DOHH2 (cell line): ENCODE results near the gene SLC16A6.

Experiments used
- EZH2phosphoT487 ChIP-seq: fragments of 200-600 bp; sonication (generic); IDR thresholded peaks from 2 replicates; pipeline ENCODE4 v1.6.1; 2017; ENCODE audit warnings: borderline replicate concordance, mild to moderate bottlenecking, antibody characterized with exemption, low read length, moderate library complexity, mixed read lengths
- TF ChIP-seq, protein P1 (sequence below): fragments of 200-600 bp; sonication (generic); IDR thresholded peaks from one replicate; pipeline ENCODE4 v1.5.1; 2014; ENCODE audit warnings: antibody characterized with exemption, mild to moderate bottlenecking, low read depth, low read length; ENCODE audit not compliant: poor library complexity, severe bottlenecking

GRCh38 chr17:68291836-68292688 is 1.1 kb upstream of the SLC16A6 start:
- TF ChIP-seq, protein P1, sequence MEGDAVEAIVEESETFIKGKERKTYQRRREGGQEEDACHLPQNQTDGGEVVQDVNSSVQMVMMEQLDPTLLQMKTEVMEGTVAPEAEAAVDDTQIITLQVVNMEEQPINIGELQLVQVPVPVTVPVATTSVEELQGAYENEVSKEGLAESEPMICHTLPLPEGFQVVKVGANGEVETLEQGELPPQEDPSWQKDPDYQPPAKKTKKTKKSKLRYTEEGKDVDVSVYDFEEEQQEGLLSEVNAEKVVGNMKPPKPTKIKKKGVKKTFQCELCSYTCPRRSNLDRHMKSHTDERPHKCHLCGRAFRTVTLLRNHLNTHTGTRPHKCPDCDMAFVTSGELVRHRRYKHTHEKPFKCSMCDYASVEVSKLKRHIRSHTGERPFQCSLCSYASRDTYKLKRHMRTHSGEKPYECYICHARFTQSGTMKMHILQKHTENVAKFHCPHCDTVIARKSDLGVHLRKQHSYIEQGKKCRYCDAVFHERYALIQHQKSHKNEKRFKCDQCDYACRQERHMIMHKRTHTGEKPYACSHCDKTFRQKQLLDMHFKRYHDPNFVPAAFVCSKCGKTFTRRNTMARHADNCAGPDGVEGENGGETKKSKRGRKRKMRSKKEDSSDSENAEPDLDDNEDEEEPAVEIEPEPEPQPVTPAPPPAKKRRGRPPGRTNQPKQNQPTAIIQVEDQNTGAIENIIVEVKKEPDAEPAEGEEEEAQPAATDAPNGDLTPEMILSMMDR, result peak; percentile 49
- TF ChIP-seq EZH2phosphoT487, result no peak
